DOHH2 (cell line): Measurements from ENCODE around the gene KIF16B.

Experiments
- H3F3A ChIP-seq: fragments of 200-600 bp; sonication (generic), shearing (Covaris generic); 2 replicates; pipeline ENCODE4 v1.6.0; 2016; ENCODE audit warnings: antibody characterized with exemption, mild to moderate bottlenecking; ENCODE audit not compliant: control insufficient read depth, insufficient read depth
- H3K27ac ChIP-seq: fragments of 200-600 bp; sonication (generic); 2 replicates; pipeline ENCODE4 v1.5.1; 2014; ENCODE audit warnings: low read depth, mild to moderate bottlenecking, low read length, moderate library complexity
- H3K27me3 ChIP-seq: fragments of 200-600 bp; sonication (generic); 2 replicates; pipeline ENCODE4 v1.6.1; 2014; ENCODE audit warnings: mild to moderate bottlenecking, low read length, mixed read lengths; ENCODE audit not compliant: control insufficient read depth
- H3K36me3 ChIP-seq: fragments of 200-600 bp; sonication (generic); 2 replicates; pipeline ENCODE4 v1.6.1; 2014; ENCODE audit warnings: mild to moderate bottlenecking, low read length, moderate library complexity, mixed read lengths; ENCODE audit not compliant: control insufficient read depth
- H3K4me1 ChIP-seq: fragments of 200-600 bp; sonication (generic); 2 replicates; pipeline ENCODE4 v1.6.1; 2014; ENCODE audit warnings: mild to moderate bottlenecking, low read length, mixed read lengths; ENCODE audit not compliant: control insufficient read depth
- H3K4me2 ChIP-seq: fragments of 200-600 bp; sonication (generic); 2 replicates; pipeline ENCODE4 v1.6.0; 2014; ENCODE audit warnings: mild to moderate bottlenecking, low read length, moderate library complexity
- H3K4me3 ChIP-seq: fragments of 200-600 bp; sonication (generic); 2 replicates; pipeline ENCODE4 v1.5.1; 2014; ENCODE audit warnings: mild to moderate bottlenecking, low read length, mixed read lengths
- H3K79me2 ChIP-seq: fragments of 200-600 bp; sonication (generic); 2 replicates; pipeline ENCODE4 v1.6.1; 2014; ENCODE audit warnings: mild to moderate bottlenecking, low read length, mixed read lengths; ENCODE audit not compliant: control insufficient read depth
- H3K9me2 ChIP-seq: fragments of 200-600 bp; sonication (generic); replicated peaks from 2 replicates; pipeline ENCODE4 v1.6.1; 2014; ENCODE audit warnings: mild to moderate bottlenecking, low read length, mixed read lengths; ENCODE audit not compliant: control insufficient read depth
- H3K9me3 ChIP-seq: fragments of 200-600 bp; sonication (generic); 2 replicates; pipeline ENCODE4 v1.6.1; 2014; ENCODE audit warnings: antibody characterized with exemption, low read length, mixed read lengths; ENCODE audit not compliant: control insufficient read depth, insufficient read depth
- H4K20me1 ChIP-seq: fragments of 200-600 bp; sonication (generic); 2 replicates; pipeline ENCODE4 v1.6.0; 2014; ENCODE audit warnings: low read depth, mild to moderate bottlenecking, antibody characterized with exemption, low read length, moderate library complexity; ENCODE audit not compliant: control insufficient read depth, insufficient read depth
- EZH2phosphoT487 ChIP-seq: fragments of 200-600 bp; sonication (generic); IDR thresholded peaks from 2 replicates; pipeline ENCODE4 v1.6.1; 2017; ENCODE audit warnings: borderline replicate concordance, mild to moderate bottlenecking, antibody characterized with exemption, low read length, moderate library complexity, mixed read lengths
- TF ChIP-seq, protein P1 (sequence below): fragments of 200-600 bp; sonication (generic); IDR thresholded peaks from one replicate; pipeline ENCODE4 v1.5.1; 2014; ENCODE audit warnings: antibody characterized with exemption, mild to moderate bottlenecking, low read depth, low read length; ENCODE audit not compliant: poor library complexity, severe bottlenecking

KIF16B gene

DNA sequence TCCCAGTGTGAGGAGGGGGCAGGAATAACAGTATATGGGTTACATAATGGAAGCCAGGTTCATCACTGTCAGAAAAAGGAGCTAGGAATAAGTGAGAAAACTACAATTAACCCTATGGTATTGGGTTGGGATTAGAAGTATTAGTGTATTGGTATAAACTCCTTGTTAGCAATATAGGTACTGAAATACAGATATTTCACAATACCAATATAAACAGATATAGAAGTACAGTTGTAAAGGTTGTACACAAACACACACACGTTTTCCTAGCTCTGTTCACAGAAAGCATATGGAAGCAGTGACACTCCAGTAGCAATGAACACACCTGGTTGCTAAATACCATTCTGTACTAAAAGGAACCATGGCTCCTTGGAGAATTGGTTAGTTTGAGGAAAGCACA is 148.5 kb downstream of the KIF16B start:
- Histone ChIP-seq H3K79me2 (no peaks in the 10 kb centered on the region), H3F3A (no peaks in the 10 kb centered on the region), H3K9me2 (no peaks in the 10 kb centered on the region), H3K4me2 (no peak overlapping the region), H3K27me3 (no peaks in the 10 kb centered on the region), H3K36me3 (peaks cover 2% of the 10 kb centered on the region; the same call in 1 of the 2 replicates), H3K9me3 (no peaks in the 10 kb centered on the region), H4K20me1 (no peaks in the 10 kb centered on the region), H3K27ac (no peak overlapping the region), H3K4me1 (no peaks in the 10 kb centered on the region), H3K4me3 (no peak overlapping the region)
- no peak for TF ChIP-seq EZH2phosphoT487
- TF ChIP-seq, protein P1, sequence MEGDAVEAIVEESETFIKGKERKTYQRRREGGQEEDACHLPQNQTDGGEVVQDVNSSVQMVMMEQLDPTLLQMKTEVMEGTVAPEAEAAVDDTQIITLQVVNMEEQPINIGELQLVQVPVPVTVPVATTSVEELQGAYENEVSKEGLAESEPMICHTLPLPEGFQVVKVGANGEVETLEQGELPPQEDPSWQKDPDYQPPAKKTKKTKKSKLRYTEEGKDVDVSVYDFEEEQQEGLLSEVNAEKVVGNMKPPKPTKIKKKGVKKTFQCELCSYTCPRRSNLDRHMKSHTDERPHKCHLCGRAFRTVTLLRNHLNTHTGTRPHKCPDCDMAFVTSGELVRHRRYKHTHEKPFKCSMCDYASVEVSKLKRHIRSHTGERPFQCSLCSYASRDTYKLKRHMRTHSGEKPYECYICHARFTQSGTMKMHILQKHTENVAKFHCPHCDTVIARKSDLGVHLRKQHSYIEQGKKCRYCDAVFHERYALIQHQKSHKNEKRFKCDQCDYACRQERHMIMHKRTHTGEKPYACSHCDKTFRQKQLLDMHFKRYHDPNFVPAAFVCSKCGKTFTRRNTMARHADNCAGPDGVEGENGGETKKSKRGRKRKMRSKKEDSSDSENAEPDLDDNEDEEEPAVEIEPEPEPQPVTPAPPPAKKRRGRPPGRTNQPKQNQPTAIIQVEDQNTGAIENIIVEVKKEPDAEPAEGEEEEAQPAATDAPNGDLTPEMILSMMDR: no peak

DNA sequence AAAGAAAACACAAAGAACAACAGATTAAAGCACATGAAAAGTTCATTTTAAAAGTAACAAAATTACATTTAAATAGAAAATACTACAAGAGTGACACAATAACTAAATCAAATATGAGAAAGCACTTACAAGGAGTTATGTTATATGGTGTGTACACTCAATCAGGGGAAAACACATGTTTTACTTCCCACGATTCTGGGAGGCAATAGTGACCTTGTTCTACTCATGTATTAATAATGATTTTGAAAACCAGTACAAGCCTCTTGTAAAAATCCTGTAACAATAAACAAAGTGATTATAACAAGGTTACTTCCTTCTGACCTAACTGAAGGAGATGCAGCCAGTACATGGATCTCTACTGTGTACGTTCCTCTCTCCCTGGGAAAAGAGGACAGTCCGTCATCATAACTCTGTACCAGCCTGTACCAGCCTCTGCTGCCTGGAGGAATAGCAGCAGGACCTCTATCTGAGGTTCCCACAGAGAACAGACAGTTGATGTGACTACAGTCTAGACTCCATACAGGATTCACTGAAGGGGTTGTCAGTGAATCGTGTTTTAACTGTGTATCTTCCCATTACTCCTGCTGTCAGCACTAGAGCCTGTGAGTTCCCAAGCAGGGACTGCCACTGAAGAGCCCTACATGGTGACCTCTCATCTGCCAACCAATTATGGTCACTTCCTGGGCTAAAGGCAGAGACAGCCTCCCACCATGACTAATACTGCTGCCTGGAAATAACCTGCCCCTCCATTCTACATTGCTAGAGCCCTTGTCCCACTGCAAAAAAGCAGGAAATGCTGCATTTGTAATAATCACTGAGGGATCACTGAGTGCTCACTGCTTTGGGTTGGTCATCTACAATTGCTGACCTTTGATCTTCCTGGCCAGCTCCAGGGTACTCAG is 149.7 kb downstream of the KIF16B start:
- H3K79me2 ChIP-seq: no peaks in the 10 kb centered on the region
- no peak overlapping the region for H3K27ac ChIP-seq
- no peaks in the 10 kb centered on the region for H4K20me1 ChIP-seq
- no peaks in the 10 kb centered on the region for H3K4me1 ChIP-seq
- no peaks in the 10 kb centered on the region for H3K9me2 ChIP-seq
- TF ChIP-seq EZH2phosphoT487: no peak
- TF ChIP-seq, protein P1: no peak
- no peaks in the 10 kb centered on the region for H3K27me3 ChIP-seq
- H3F3A ChIP-seq: no peaks in the 10 kb centered on the region
- H3K4me3 ChIP-seq: no peak overlapping the region
- peaks cover 2% of the 10 kb centered on the region; the same call in 1 of the 2 replicates for H3K36me3 ChIP-seq
- no peak overlapping the region for H3K4me2 ChIP-seq
- H3K9me3 ChIP-seq: no peaks in the 10 kb centered on the region

DNA sequence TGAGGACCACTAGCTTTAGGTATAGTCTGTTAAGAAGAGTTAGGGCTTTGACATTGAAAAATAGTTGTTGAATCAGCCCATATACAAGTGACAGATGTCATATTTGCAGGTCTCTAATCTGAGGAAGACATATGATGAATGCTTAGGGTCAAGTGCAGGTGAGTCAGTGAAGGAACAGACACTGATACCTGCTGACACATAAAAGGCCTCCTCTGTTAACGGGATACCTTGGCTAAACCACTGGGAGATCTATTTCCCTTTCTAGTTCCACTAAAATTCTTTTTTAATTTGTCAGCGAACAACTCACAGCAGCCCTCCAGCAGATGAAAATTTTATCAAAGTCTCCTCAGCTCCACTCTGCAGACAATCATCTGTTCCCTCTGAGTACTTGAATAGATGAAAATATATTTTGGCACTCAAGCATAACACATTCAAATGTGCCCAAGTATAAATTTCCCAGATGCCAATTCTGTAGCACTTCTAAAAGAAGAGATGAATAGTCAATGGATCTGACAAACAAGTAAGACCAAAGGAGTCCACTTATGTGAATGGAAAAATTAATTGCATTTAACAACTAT is 154.0 kb downstream of the KIF16B start:
- H3K27ac ChIP-seq: no peak overlapping the region
- no peak overlapping the region for H3K4me3 ChIP-seq
- H4K20me1 ChIP-seq: no peaks in the 10 kb centered on the region
- H3K4me1 ChIP-seq: no peaks in the 10 kb centered on the region
- no peaks in the 10 kb centered on the region for H3F3A ChIP-seq
- H3K36me3 ChIP-seq: no peaks in the 10 kb centered on the region; the same call in 1 of the 2 replicates
- H3K79me2 ChIP-seq: no peaks in the 10 kb centered on the region
- no peaks in the 10 kb centered on the region for H3K27me3 ChIP-seq
- no peaks in the 10 kb centered on the region for H3K9me2 ChIP-seq
- TF ChIP-seq, protein P1: no peak
- TF ChIP-seq EZH2phosphoT487: no peak
- no peak overlapping the region for H3K4me2 ChIP-seq
- no peaks in the 10 kb centered on the region for H3K9me3 ChIP-seq
